ENCODE results near the gene USP17L15. TPM values are rescaled to one million over a fixed set of nuclear protein-coding genes. Genes with fewer than 3 reads are reported as not detected.
"Not testable (repeated sequence)": the region's sequence is repeated elsewhere in the genome, so short reads cannot be mapped to it uniquely, and the experiment has no call there.

USP17L15 gene, protein sequence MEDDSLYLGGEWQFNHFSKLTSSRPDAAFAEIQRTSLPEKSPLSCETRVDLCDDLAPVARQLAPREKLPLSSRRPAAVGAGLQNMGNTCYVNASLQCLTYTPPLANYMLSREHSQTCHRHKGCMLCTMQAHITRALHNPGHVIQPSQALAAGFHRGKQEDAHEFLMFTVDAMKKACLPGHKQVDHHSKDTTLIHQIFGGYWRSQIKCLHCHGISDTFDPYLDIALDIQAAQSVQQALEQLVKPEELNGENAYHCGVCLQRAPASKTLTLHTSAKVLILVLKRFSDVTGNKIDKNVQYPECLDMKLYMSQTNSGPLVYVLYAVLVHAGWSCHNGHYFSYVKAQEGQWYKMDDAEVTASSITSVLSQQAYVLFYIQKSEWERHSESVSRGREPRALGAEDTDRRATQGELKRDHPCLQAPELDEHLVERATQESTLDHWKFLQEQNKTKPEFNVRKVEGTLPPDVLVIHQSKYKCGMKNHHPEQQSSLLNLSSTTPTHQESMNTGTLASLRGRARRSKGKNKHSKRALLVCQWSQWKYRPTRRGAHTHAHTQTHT
- not detected in 2 replicates for polyA plus RNA-seq (2014; cell fraction: cytosol; rRNA removed)
- not detected in 2 replicates for polyA plus RNA-seq (2014; cell fraction: nucleus; rRNA removed)

GRCh38 chr4:9234085-9234484, at the start of gene USP17L15:
USP17L15 (plus strand) TSS chr4:9234385; CDS start chr4:9234385, 0 bp downstream.
- DNase-seq (ENCODE audit: low spot score) = not testable (repeated sequence)

GRCh38 chr4:9210357-9210756, 23.8 kb upstream of the USP17L15 start, which contains the start of gene USP17L10:
USP17L10 (plus strand) TSS chr4:9210657; CDS start chr4:9210657, 0 bp downstream.
- DNase-seq (ENCODE audit: low spot score) = not testable (repeated sequence)

- not testable (repeated sequence) for DNase-seq (ENCODE audit: low spot score)
Observed at GRCh38 chr4:9214701-9215100, 19.5 kb upstream of the USP17L15 start.

DNA sequence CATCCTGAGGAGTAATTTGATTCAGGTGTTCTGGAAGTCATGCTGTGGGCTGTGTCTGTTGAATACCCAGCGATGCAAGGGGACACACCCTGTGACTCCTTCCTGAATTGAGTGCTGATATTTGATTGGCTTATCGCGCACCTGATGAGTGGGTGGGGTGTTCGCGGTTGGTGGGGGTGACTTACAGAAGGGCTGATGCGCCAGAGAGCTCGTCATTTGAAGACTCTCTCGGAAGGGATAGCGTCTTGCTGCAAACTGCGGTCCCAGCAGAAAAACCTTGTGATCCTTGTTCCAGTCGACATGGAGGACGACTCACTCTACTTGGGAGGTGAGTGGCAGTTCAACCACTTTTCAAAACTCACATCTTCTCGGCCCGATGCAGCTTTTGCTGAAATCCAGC, 19.1 kb upstream of the USP17L15 start, which contains the start of gene USP17L11:
Gene USP17L11 (plus strand): TSS at position 301 of the 400 bp plus-strand sequence. CDS start 0 bp downstream, at position 301.
- DNase-seq (ENCODE audit: low spot score) = not testable (repeated sequence)

- DNase-seq (ENCODE audit: low spot score) = not testable (repeated sequence)
Observed at GRCh38 chr4:9219852-9220251, 14.3 kb upstream of the USP17L15 start, which contains the start of gene USP17L12. USP17L12 (plus strand) TSS chr4:9220152; CDS start chr4:9220152, 0 bp downstream.

- not testable (repeated sequence) for DNase-seq (ENCODE audit: low spot score)
Observed at GRCh38 chr4:9224596-9224995, 9.6 kb upstream of the USP17L15 start, which contains the start of gene USP17L13. USP17L13 (plus strand) TSS chr4:9224896; CDS start chr4:9224896, 0 bp downstream.

DNA sequence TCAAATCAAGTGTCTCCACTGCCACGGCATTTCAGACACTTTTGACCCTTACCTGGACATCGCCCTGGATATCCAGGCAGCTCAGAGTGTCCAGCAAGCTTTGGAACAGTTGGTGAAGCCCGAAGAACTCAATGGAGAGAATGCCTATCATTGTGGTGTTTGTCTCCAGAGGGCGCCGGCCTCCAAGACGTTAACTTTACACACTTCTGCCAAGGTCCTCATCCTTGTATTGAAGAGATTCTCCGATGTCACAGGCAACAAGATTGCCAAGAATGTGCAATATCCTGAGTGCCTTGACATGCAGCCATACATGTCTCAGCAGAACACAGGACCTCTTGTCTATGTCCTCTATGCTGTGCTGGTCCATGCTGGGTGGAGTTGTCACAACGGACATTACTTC, 3.9 kb upstream of the USP17L15 start:
- DNase-seq (ENCODE audit: low spot score) = not testable (repeated sequence)

GRCh38 chr4:9238461-9238860, 4.3 kb downstream of the USP17L15 start:
- peak; percentile 0 for DNase-seq (ENCODE audit: low spot score)

DNA sequence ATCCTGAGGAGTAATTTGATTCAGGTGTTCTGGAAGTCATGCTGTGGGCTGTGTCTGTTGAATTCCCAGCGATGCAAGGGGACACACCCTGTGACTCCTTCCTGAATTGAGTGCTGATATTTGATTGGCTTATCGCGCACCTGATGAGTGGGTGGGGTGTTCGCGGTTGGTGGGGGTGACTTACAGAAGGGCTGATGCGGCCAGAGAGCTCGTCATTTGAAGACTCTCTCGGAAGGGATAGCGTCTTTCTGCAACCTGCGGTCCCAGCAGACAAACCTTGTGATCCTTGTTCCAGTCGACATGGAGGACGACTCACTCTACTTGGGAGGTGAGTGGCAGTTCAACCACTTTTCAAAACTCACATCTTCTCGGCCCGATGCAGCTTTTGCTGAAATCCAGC, 9.4 kb downstream of the USP17L15 start, which contains the start of gene USP17L17:
Gene USP17L17 (plus strand): TSS at position 301 of the 400 bp plus-strand sequence. CDS start 0 bp downstream, at position 301.
- DNase-seq (ENCODE audit: low spot score) = not testable (repeated sequence)

DNA sequence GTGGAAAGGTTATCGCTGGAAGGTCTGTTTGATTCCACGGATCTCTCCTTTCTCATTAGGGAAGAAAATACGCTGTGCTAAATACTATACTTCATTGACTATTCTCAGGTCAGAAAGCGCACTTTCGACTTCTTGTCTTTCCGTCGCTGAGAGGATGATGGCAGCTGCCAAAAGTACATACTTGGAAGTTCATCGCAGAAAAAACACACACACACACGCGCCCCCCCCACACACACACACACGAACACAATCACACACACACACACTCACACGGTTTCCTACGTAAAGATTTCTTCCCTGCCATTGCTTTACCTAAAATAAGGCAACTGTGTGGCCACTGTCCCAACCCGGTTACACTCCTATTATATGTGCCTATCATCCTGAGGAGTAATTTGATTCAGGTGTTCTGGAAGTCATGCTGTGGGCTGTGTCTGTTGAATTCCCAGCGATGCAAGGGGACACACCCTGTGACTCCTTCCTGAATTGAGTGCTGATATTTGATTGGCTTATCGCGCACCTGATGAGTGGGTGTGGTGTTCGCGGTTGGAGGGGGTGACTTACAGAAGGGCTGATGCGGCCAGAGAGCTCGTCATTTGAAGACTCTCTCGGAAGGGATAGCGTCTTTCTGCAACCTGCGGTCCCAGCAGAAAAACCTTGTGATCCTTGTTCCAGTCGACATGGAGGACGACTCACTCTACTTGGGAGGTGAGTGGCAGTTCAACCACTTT, 13.9 kb downstream of the USP17L15 start, which contains the start of gene USP17L18:
Gene USP17L18 (plus strand): TSS at position 678 of the 728 bp plus-strand sequence. CDS start 0 bp downstream, at position 678.
- DNase-seq (ENCODE audit: low spot score) = peak; percentile 0

GRCh38 chr4:9253078-9253477, 18.9 kb downstream of the USP17L15 start, which contains the start of gene USP17L19:
USP17L19 (plus strand) TSS chr4:9253378; CDS start chr4:9253378, 0 bp downstream.
- DNase-seq (ENCODE audit: low spot score) = not testable (repeated sequence)

DNA sequence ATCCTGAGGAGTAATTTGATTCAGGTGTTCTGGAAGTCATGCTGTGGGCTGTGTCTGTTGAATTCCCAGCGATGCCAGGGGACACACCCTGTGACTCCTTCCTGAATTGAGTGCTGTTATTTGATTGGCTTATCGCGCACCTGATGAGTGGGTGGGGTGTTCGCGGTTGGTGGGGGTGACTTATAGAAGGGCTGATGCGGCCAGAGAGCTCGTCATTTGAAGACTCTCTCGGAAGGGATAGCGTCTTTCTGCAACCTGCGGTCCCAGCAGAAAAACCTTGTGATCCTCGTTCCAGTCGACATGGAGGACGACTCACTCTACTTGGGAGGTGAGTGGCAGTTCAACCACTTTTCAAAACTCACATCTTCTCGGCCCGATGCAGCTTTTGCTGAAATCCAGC, 23.6 kb downstream of the USP17L15 start, which contains the start of gene USP17L20:
Gene USP17L20 (plus strand): TSS at position 301 of the 400 bp plus-strand sequence. CDS start 0 bp downstream, at position 301.
- not testable (repeated sequence) for DNase-seq (ENCODE audit: low spot score)

GRCh38 chr4:9262572-9262971, 28.4 kb downstream of the USP17L15 start, which contains the start of gene USP17L21:
USP17L21 (plus strand) TSS chr4:9262872; CDS start chr4:9262872, 0 bp downstream.
- not testable (repeated sequence) for DNase-seq (ENCODE audit: low spot score)

DNA sequence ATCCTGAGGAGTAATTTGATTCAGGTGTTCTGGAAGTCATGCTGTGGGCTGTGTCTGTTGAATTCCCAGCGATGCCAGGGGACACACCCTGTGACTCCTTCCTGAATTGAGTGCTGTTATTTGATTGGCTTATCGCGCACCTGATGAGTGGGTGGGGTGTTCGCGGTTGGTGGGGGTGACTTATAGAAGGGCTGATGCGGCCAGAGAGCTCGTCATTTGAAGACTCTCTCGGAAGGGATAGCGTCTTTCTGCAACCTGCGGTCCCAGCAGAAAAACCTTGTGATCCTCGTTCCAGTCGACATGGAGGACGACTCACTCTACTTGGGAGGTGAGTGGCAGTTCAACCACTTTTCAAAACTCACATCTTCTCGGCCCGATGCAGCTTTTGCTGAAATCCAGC, 33.1 kb downstream of the USP17L15 start, which contains the start of gene USP17L22:
Gene USP17L22 (plus strand): TSS at position 301 of the 400 bp plus-strand sequence. CDS start 0 bp downstream, at position 301.
- DNase-seq (ENCODE audit: low spot score) = not testable (repeated sequence)

GRCh38 chr4:9271719-9272118, 37.5 kb downstream of the USP17L15 start:
- not testable (repeated sequence) for DNase-seq (ENCODE audit: low spot score)
